PFSK-1 (cell line): ENCODE data around the gene CASKIN2.

Experiments
- POLR2AphosphoS5 ChIP-seq: IDR thresholded peaks from 2 replicates; pipeline ENCODE4 v1.6.1; 2012; ENCODE audit warnings: low read depth, mild to moderate bottlenecking, control low read depth, low read length, moderate library complexity
- SIN3A ChIP-seq: IDR thresholded peaks from 2 replicates; pipeline ENCODE4 v1.6.1; 2012; ENCODE audit warnings: mild to moderate bottlenecking, low read length, moderate library complexity, borderline replicate concordance; ENCODE audit not compliant: insufficient read depth
- TAF1 ChIP-seq: IDR thresholded peaks from 2 replicates; pipeline ENCODE4 v1.6.1; 2012; ENCODE audit warnings: low read length, control low read depth, borderline replicate concordance; ENCODE audit not compliant: insufficient read depth
- TF ChIP-seq, protein P1 (sequence below), 2 experiments: IDR thresholded peaks; 2 replicates each; pipeline versions ENCODE4 v1.6.1 to v1.8.0; 2011 to 2012; ENCODE audit warnings: low read depth in 2 of 2, low read length in 2 of 2, control low read depth in 1 of 2, inconsistent platforms in 1 of 2, mild to moderate bottlenecking in 1 of 2, moderate library complexity in 1 of 2; ENCODE audit not compliant: insufficient read depth in 1 of 2

DNA sequence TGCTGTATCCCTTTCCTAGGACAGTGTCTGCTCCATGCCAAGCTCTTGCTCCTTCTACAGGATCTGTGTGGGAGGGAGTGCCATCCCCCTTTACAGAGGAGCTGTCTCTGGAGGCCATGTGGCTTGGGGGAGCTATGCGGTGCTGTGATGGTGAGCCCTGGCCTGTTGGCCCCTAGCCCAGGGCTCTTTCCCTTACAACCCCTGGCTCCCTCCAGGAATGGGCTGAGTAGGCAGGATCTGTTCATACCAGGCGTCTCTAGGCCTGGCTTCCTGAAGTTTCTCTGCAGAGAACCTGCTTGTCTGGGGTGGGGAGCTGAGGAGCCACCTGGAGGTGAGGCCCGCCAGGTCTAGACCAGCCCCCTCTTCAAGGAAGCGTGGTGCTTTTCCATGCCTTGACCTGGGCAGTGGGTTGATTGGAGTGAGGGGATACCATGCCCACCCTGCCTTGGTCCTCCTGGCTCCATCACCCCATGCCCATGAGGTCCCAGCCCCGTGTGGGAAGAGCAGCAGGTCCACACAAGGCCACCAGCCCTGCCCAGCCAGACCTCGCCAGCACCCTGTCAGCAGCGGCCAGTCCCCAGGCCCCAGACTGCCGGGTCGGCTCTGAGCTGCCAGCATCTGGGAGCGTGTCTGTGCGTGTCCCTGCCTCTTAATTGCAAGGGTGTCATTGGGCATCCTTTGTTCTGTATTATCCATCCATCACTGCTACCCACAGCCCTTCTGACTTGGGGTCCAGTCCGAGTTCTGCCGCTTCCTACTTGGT lies 24.8 kb upstream of the CASKIN2 start:
- TF ChIP-seq, protein P1, sequence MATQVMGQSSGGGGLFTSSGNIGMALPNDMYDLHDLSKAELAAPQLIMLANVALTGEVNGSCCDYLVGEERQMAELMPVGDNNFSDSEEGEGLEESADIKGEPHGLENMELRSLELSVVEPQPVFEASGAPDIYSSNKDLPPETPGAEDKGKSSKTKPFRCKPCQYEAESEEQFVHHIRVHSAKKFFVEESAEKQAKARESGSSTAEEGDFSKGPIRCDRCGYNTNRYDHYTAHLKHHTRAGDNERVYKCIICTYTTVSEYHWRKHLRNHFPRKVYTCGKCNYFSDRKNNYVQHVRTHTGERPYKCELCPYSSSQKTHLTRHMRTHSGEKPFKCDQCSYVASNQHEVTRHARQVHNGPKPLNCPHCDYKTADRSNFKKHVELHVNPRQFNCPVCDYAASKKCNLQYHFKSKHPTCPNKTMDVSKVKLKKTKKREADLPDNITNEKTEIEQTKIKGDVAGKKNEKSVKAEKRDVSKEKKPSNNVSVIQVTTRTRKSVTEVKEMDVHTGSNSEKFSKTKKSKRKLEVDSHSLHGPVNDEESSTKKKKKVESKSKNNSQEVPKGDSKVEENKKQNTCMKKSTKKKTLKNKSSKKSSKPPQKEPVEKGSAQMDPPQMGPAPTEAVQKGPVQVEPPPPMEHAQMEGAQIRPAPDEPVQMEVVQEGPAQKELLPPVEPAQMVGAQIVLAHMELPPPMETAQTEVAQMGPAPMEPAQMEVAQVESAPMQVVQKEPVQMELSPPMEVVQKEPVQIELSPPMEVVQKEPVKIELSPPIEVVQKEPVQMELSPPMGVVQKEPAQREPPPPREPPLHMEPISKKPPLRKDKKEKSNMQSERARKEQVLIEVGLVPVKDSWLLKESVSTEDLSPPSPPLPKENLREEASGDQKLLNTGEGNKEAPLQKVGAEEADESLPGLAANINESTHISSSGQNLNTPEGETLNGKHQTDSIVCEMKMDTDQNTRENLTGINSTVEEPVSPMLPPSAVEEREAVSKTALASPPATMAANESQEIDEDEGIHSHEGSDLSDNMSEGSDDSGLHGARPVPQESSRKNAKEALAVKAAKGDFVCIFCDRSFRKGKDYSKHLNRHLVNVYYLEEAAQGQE (IDR thresholded peaks at IDR 0.05; ENCODE audit: insufficient read depth in 1 of 2, low read depth in 2 of 2, low read length in 2 of 2) = no peak
- TF ChIP-seq TAF1 (no peak), POLR2AphosphoS5 (no peak), SIN3A (no peak)
